Activated naive CD4-positive, alpha-beta T cell treated with anti-CD3 and anti-CD28 coated beads, Interleukin-2, amount 50 U/mL, for 24 hours (primary cell): ENCODE measurements around the gene DYDC1.

Source experiments
- H3K27ac Mint-ChIP-seq: one replicate; pipeline ENCODE4 v1.8.0; 2021; ENCODE audit warnings: mild to moderate bottlenecking, mixed read lengths
- H3K27me3 Mint-ChIP-seq: one replicate; pipeline ENCODE4 v1.8.0; 2021; ENCODE audit warnings: mixed read lengths
- H3K36me3 Mint-ChIP-seq: one replicate; pipeline ENCODE4 v1.8.0; 2021; ENCODE audit warnings: mixed read lengths
- H3K4me1 Mint-ChIP-seq: one replicate; pipeline ENCODE4 v1.8.0; 2021; ENCODE audit warnings: mixed read lengths
- H3K4me3 Mint-ChIP-seq: one replicate; pipeline ENCODE4 v1.8.0; 2021; ENCODE audit warnings: mild to moderate bottlenecking, mixed read lengths
- H3K9me3 Mint-ChIP-seq: one replicate; pipeline ENCODE4 v1.8.0; 2021; ENCODE audit warnings: mixed read lengths

The DYDC1 gene

DNA sequence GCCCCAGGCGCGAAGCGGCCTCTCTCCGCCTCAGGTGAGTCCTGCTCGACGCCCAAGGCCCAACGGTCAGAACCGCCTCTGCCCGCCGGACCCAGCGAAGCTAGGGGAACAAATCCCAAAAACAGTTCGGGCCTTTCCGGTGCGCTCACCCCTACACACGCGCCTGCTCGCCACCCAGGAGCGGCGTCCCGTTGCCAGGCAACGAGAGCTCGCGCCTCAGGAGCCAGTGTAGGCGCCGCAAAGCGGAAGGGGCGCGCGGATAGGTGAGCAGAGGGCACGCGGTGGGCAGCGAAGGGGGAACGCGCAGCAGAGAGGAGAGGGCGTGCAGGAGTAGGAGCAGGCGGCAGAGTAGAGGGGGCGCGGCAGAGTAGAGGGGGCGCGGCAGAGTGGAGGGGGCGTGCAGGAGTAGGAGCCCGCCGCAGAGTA, at the start of gene DYDC1, which contains the start of gene DYDC2:
Gene DYDC1 (minus strand): TSS at position 193 of the 426 bp plus-strand sequence. CDS start 4,154 bp downstream, outside the sequence.
Gene DYDC2 (plus strand): TSS at position 219 of the 426 bp plus-strand sequence. CDS start 5,663 bp downstream, outside the sequence.
- H3K9me3 Mint-ChIP-seq = no peaks in the 10 kb centered on the region
- H3K27me3 Mint-ChIP-seq = peaks cover 18% of the 10 kb centered on the region
- no peaks in the 10 kb centered on the region for H3K36me3 Mint-ChIP-seq
- H3K4me1 Mint-ChIP-seq = peaks cover 5% of the 10 kb centered on the region
- H3K27ac Mint-ChIP-seq = no peak within 1 kb of the TSS
- peak within 1 kb of the TSS; percentile 82 for H3K4me3 Mint-ChIP-seq

DNA sequence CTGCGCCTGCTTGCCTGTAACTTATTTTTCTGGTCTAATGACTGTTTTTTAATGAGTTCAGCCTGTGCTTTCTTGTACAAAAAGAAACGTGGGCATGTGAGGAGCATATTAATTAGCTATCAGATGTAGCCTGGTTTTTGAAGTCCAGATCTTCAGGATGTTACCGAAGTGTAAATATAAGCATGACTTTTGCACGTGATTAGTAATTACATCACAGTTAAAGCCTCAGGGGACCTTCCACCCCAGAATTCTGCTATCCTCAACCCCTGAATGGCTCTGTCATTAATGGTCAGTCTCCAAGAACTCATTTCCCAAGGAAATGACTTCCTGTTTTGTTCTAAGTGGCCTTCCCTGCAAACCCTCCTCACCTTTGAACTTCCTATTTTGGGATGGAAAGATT, 49.6 kb upstream of the DYDC1 start:
- no peaks in the 10 kb centered on the region for H3K36me3 Mint-ChIP-seq
- H3K4me1 Mint-ChIP-seq = peaks cover 24% of the 10 kb centered on the region
- no peaks in the 10 kb centered on the region for H3K9me3 Mint-ChIP-seq
- no peak overlapping the region for H3K4me3 Mint-ChIP-seq
- no peak overlapping the region for H3K27ac Mint-ChIP-seq
- no peaks in the 10 kb centered on the region for H3K27me3 Mint-ChIP-seq

DNA sequence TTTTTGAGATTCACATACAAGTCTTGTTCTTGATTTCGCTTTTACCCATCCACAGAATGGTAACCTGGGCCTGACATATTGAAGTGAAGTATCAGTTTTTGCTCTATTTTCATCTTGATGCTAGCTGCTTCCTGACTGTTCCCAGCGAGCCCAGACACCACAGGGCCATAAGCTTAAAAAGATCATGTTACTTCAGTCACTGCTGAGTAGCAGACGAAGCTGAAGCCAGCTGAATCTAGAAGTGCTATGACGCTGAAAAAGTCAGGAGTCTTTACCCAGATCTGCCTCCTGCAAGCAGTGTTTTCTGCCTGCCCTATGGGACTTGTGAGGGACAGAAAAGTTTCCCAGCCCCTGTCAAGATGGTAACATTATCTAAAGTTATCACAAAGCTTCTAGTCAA, 49.1 kb upstream of the DYDC1 start:
- Mint-ChIP-seq H3K36me3 (no peaks in the 10 kb centered on the region), H3K4me3 (no peak overlapping the region), H3K4me1 (peaks cover 18% of the 10 kb centered on the region), H3K27ac (no peak overlapping the region), H3K9me3 (no peaks in the 10 kb centered on the region), H3K27me3 (no peaks in the 10 kb centered on the region)

DNA sequence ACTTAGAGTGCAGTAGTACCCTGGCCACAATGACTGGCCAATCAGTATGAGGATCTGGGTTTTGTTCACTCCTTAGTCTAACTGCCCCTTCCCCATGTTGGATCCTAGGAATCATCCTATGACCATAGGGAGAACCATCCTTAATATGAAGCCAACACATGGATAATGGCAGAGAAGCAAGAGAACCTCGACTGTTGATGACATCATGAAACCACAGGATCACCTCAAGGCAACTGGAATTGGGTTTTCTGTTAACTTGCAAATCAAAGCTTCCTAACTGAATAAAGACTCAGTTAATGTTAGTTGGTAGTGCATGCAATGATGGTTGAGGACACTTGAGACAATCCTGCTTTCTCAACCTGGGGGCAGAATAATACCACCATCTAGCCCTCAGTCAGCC, 48.5 kb upstream of the DYDC1 start:
- Mint-ChIP-seq H3K27ac (no peak overlapping the region), H3K9me3 (no peaks in the 10 kb centered on the region), H3K27me3 (no peaks in the 10 kb centered on the region), H3K4me3 (no peak overlapping the region), H3K4me1 (peaks cover 16% of the 10 kb centered on the region), H3K36me3 (no peaks in the 10 kb centered on the region)

DNA sequence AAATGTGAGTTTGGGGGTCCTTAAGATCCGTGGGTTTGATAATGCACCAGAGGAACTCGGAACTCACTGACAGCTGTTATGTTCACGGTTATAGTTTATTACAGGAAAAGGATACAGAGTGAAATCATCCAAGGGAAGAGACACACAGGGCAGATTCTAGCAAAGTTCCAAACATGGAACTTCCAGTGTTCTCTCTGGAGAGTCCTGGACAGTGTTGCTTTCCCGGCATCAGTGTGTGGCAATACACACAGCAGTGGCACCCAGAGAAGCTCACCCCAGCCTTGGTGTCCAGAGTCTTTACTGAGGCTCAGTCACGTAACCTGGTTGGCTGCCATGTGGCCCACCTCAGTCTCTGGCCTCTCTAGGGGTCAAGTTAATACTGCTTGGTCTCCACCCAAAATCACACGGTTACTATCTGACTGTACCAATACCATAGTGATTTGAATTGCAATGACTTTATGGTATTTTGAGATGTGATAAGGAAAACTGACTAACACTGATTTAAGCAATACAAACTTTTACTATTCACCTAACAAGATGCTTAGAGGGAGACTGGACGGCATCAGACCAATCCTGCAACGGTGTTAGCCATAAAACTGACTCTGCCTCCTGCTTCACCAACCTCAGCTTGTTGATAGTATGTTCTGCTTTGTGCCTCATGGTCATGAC, 43.7 kb upstream of the DYDC1 start:
- Mint-ChIP-seq H3K36me3 (no peaks in the 10 kb centered on the region), H3K27me3 (no peaks in the 10 kb centered on the region), H3K27ac (no peak overlapping the region), H3K4me1 (no peaks in the 10 kb centered on the region), H3K4me3 (no peak overlapping the region), H3K9me3 (no peaks in the 10 kb centered on the region)

DNA sequence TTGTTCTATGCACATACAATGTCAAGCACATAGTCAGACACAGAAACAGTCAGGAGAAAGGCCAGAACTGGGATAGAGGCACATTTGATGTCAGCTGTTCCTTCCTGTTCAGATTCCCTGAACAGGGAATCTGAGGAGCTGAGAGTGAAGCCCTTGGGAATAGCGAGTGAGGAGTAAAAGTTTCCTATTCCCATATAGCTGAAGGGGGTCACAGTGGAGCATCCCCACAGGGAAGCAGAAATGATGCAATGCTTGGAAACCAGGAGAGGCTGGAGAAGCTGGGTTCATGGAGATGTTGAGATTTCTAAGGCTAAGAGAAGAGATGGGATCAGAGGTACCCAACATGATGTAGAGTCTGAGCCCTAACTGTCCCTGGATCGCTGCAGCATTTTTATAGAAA, 40.5 kb upstream of the DYDC1 start:
- H3K4me1 Mint-ChIP-seq = no peaks in the 10 kb centered on the region
- no peak overlapping the region for H3K27ac Mint-ChIP-seq
- H3K27me3 Mint-ChIP-seq = no peaks in the 10 kb centered on the region
- H3K9me3 Mint-ChIP-seq = no peaks in the 10 kb centered on the region
- H3K4me3 Mint-ChIP-seq = no peak overlapping the region
- H3K36me3 Mint-ChIP-seq = no peaks in the 10 kb centered on the region

DNA sequence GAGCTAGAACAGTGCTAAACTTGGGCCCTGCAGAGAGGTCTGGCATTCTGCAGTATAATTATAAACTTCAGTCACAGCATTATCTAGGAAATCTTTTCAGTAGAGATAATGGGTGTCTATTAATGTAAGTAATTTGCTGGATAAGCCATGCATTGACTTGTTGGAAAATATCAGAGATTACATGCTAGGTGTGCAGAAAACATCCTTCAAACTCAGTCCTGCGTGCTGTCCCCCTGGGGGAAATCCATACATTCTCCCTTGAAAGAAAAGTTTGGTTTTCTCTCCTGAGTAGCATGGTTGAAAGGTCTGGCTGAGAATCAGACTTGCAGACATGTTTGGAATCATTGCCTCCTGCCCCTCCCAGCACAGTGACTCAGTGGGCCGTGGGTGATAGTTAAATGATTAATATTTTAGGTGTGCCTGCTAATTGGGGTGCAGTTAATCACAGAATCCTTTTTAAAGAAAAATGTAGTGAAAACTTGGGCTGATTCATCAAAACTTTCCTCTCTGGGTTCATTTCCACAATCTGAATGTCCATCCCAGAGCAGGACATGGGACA, 37.9 kb upstream of the DYDC1 start:
- Mint-ChIP-seq H3K4me3 (no peak overlapping the region), H3K4me1 (no peaks in the 10 kb centered on the region), H3K27ac (no peak overlapping the region), H3K36me3 (no peaks in the 10 kb centered on the region), H3K9me3 (no peaks in the 10 kb centered on the region), H3K27me3 (no peaks in the 10 kb centered on the region)

DNA sequence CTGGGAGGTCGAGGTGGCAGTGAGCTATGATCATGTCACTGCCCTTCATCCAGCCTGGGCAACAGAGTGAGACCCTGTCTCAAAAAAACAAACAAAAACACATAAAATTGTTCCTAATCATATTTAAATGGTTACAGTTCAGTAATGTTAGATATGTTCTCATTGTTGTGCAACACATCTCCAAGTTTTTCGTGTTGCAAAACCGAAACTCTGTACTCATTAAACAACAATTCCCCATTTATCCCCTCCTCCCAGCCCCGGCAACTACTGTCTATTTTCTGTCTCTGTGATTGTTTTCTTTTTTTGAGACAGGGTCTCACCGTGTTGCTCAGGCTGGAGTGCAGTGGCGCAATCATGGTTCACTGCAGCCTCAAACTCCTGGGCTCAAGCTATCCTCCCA, 35.7 kb upstream of the DYDC1 start:
- no peaks in the 10 kb centered on the region for H3K4me1 Mint-ChIP-seq
- H3K27ac Mint-ChIP-seq = no peak overlapping the region
- H3K4me3 Mint-ChIP-seq = no peak overlapping the region
- H3K36me3 Mint-ChIP-seq = no peaks in the 10 kb centered on the region
- no peaks in the 10 kb centered on the region for H3K9me3 Mint-ChIP-seq
- no peaks in the 10 kb centered on the region for H3K27me3 Mint-ChIP-seq

DNA sequence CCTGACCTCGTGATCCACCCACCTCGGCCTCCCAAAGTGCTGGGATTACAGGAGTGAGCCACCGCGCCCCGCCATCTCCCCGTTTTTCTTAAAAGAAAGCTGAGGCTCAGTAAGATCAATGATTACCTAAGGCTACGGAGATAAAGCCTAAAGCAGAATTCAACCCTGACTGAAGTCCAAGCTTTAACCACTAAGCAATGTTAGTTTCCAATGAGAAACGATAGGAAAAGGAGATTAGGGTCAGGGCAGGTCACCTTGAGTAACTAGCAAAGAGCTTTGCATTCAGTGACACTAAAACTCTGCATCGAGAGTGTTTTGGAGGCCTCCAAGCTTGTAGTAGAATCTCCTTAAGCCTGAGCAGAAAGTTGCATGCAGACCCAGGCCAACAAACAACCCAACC, 34.2 kb upstream of the DYDC1 start:
- Mint-ChIP-seq H3K4me3 (no peak overlapping the region), H3K27me3 (no peaks in the 10 kb centered on the region), H3K4me1 (no peaks in the 10 kb centered on the region), H3K27ac (no peak overlapping the region), H3K36me3 (no peaks in the 10 kb centered on the region), H3K9me3 (no peaks in the 10 kb centered on the region)

DNA sequence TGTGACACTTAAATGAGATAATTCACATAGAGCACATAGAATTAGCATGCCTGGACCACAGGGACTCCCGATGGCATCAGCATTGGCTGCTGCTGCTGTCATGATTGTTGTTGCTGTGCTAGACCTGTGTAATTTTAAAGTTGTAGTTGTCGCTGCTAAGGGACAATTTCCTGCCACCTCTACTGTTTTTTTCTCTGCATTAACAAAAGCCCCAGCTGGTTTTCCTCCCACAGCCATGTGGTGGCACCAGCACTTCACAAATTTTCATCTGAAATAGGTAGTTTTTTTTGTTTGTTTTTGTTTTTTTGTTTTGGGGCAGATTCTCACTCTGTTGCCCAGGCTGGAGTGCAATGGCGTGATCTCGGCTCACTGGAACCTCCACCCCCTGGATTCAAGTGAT, 26.4 kb upstream of the DYDC1 start:
- H3K4me1 Mint-ChIP-seq = peaks cover 21% of the 10 kb centered on the region
- H3K4me3 Mint-ChIP-seq = peak overlapping the region; percentile 50
- H3K36me3 Mint-ChIP-seq = no peaks in the 10 kb centered on the region
- no peaks in the 10 kb centered on the region for H3K9me3 Mint-ChIP-seq
- peak overlapping the region; percentile 56 for H3K27ac Mint-ChIP-seq
- H3K27me3 Mint-ChIP-seq = no peaks in the 10 kb centered on the region

DNA sequence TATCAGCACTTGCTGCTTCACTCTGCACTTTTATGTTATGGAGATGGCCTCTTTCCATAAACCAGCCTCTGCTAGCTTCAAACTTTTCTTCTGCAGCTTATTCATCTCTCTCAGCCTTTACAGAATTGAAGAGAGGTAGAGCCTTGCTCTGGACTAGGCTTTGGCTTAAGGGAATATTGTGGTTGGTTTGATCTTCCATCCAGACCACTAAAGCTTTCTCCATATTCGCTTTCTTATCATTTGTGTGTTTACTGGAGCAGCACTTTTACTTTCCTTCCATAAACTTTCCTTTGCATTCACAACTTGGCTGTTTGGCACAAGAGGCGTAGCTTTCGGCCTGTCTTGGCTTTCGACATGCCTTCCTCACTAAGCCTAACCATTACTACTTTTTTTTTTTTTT, 23.6 kb upstream of the DYDC1 start:
- H3K27me3 Mint-ChIP-seq = no peaks in the 10 kb centered on the region
- H3K27ac Mint-ChIP-seq = no peak overlapping the region
- H3K4me1 Mint-ChIP-seq = peaks cover 22% of the 10 kb centered on the region
- no peaks in the 10 kb centered on the region for H3K9me3 Mint-ChIP-seq
- no peak overlapping the region for H3K4me3 Mint-ChIP-seq
- no peaks in the 10 kb centered on the region for H3K36me3 Mint-ChIP-seq

DNA sequence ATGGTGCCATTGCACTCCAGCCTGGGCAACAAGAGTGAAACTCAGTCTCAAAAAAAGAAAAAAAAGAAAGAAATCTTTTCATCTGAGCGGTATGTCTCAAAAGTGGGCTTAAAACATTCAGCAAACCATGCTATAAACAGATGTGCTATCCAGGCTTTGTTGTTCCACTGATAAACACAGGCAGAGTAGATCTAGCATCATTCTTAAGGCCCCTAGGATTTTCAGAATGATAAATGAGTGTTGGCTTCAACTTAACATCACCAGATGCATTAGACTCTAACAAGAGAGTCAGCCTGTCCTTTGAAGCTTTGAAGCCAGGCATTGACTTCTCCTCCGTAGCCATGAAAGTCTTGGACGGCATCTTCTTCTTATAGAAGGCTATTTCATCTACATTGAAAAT, 23.1 kb upstream of the DYDC1 start:
- no peaks in the 10 kb centered on the region for H3K36me3 Mint-ChIP-seq
- no peaks in the 10 kb centered on the region for H3K9me3 Mint-ChIP-seq
- no peak overlapping the region for H3K27ac Mint-ChIP-seq
- H3K4me3 Mint-ChIP-seq = no peak overlapping the region
- no peaks in the 10 kb centered on the region for H3K27me3 Mint-ChIP-seq
- H3K4me1 Mint-ChIP-seq = peaks cover 22% of the 10 kb centered on the region

DNA sequence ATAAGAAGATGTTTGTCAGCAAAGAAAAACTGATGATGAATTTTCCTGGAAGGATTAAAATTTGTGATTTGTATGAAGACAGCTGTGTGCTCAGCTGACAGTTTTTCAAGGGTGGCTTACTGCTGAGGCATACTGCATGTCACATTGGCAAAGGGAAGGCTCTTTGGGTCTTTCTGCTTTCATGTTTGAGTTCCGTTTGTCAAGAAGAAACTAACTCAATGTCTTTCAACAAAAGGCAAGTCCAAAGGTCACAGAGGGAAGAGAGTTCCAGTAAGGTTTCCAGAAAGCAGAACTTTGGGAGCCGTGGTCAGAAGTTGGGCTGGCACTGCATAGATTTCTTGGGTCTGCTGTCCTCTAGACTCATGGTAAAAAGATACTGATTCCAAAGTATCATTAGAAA, 16.9 kb upstream of the DYDC1 start:
- H3K27me3 Mint-ChIP-seq = no peaks in the 10 kb centered on the region
- no peak overlapping the region for H3K4me3 Mint-ChIP-seq
- peaks cover 6% of the 10 kb centered on the region for H3K4me1 Mint-ChIP-seq
- no peak overlapping the region for H3K27ac Mint-ChIP-seq
- H3K36me3 Mint-ChIP-seq = no peaks in the 10 kb centered on the region
- H3K9me3 Mint-ChIP-seq = no peaks in the 10 kb centered on the region

DNA sequence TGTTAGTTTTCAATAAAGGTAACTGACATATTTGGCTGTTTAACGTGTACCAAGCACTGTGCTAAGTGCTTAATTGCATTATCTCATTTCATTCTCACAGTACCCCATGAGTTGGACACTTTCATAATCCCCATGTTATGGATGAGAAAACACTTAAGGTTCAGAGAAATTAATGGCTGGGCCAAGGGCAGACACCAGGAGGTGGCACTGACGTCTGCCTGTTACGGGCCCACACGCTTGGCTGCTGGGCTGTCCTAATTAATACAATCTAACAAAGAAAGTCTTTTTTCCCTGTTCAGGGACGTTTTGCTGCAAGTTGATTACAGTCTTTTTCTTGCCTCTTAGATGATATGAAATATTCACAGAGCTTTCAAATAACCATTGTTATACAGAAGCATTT, 16.1 kb upstream of the DYDC1 start:
- H3K36me3 Mint-ChIP-seq = peaks cover 2% of the 10 kb centered on the region
- peaks cover 5% of the 10 kb centered on the region for H3K9me3 Mint-ChIP-seq
- no peak overlapping the region for H3K4me3 Mint-ChIP-seq
- no peaks in the 10 kb centered on the region for H3K4me1 Mint-ChIP-seq
- no peak overlapping the region for H3K27ac Mint-ChIP-seq
- peaks cover 3% of the 10 kb centered on the region for H3K27me3 Mint-ChIP-seq

DNA sequence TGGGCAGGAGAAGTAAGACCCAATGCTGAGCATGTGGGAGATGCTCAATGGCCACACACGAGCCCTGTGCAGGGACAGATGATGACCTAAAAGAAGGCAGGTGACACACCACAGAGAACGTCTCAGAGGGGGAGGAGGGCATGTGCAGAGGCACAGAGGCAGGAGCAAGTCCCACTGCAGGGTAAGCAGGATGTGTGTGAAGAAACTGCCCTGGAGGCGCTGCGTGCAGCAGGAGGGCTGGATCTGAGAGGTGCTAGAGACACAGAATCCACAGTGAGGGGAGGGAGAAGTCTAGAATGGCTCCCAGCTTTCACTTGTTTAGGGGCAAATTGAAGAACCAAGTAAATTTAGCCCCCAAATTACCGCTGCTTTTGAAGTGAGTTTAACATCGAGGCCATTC, 14.9 kb upstream of the DYDC1 start:
- peaks cover 6% of the 10 kb centered on the region for H3K9me3 Mint-ChIP-seq
- no peaks in the 10 kb centered on the region for H3K4me1 Mint-ChIP-seq
- peaks cover 2% of the 10 kb centered on the region for H3K36me3 Mint-ChIP-seq
- peaks cover 4% of the 10 kb centered on the region for H3K27me3 Mint-ChIP-seq
- no peak overlapping the region for H3K27ac Mint-ChIP-seq
- no peak overlapping the region for H3K4me3 Mint-ChIP-seq

DNA sequence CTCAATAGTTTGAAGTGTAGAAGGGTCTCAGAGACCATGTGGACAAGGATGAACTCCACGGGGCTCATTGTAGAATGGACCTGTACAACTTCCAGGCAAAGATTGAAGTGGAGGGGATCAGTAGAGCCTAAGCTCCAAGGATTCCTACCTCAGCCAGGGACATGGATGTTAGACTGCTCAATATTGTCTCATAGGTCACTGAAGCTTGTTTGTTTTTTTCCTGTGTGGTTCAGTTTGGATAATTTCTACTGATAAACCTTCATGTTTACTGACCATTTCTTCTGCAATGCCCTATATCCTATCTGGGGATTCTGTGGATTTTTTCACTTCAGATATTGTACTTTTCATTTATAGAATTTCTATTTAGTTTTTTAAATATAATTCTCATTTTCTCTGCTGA, 9.0 kb upstream of the DYDC1 start:
- Mint-ChIP-seq H3K36me3 (peaks cover 2% of the 10 kb centered on the region), H3K4me3 (no peak overlapping the region), H3K27ac (no peak overlapping the region), H3K4me1 (no peaks in the 10 kb centered on the region), H3K9me3 (peaks cover 6% of the 10 kb centered on the region), H3K27me3 (peaks cover 5% of the 10 kb centered on the region)

DNA sequence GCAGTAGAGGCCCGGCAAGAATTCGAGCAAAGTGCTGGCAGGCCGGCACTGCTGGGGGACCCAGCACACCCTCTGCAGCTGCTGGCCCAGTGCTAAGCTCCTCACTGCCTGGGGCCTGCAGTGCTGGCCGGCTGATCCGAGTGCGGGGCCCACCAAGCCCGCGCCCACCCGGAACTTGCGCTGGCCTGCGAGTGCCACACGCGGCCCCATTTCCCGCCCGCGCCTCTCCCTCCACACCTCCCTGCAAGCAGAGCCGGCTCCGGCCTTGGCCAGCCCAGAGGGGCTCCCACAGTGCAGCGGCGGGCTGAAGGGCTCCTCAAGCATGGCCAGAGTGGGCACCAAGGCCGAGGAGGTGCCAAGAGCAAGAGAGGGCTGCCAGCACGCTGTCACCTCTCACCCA, 3.1 kb upstream of the DYDC1 start:
- H3K4me1 Mint-ChIP-seq = peaks cover 5% of the 10 kb centered on the region
- H3K4me3 Mint-ChIP-seq = no peak overlapping the region
- no peak overlapping the region for H3K27ac Mint-ChIP-seq
- peaks cover 12% of the 10 kb centered on the region for H3K27me3 Mint-ChIP-seq
- H3K9me3 Mint-ChIP-seq = no peaks in the 10 kb centered on the region
- H3K36me3 Mint-ChIP-seq = no peaks in the 10 kb centered on the region
